ENCODE results near the gene ZKSCAN8.
A peak's percentile ranks its signal among the peaks of the same experiment; 100 is the strongest.
"Not testable (repeated sequence)": the region's sequence is repeated elsewhere in the genome, so short reads cannot be mapped to it uniquely, and the experiment has no call there.

Gene ZKSCAN8

DNA sequence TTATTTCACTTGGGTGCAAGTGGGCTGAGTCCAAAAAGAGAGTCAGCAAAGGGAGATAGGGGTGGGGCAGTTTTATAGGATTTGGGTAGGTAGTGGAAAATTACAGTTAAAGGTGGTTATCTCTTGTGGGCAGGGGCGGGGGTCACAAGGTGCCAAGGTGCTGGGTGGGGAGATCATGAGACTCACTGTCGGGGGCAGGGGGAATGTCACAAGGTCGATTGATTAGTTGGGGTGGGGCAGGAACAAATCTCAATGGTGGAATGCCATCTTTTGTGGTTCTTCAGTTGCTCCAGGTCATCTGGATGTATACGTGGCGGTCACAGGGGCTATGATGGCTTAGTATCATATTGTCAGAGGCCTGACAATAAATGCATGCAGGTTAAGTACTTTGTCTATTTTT, 19.4 kb upstream of the ZKSCAN8 start:
- not testable (repeated sequence) for H2BK5ac ChIP-seq (ENCODE audit: low read length); H3K9ac ChIP-seq (ENCODE audit: low read length); H4K5ac ChIP-seq (ENCODE audit: low read length); H3K4me2 ChIP-seq (ENCODE audit: low read length); DNase-seq; H3K4ac ChIP-seq (ENCODE audit: low read depth, low read length); H4K8ac ChIP-seq (ENCODE audit: low read depth, low read length); H3K27me3 ChIP-seq (ENCODE audit: insufficient read depth, low read length, poor library complexity); H3K4me1 ChIP-seq (ENCODE audit: control insufficient read depth, low read depth, low read length); H3K27ac ChIP-seq (ENCODE audit: low read depth, low read length); H3K56ac ChIP-seq (ENCODE audit: low read length); H2BK15ac ChIP-seq (replicated peaks; ENCODE audit: low read depth); H3K23ac ChIP-seq (ENCODE audit: low read length); H3K79me1 ChIP-seq (ENCODE audit: low read length); H3K36me3 ChIP-seq (ENCODE audit: control insufficient read depth, insufficient read depth, low read length); H3K4me3 ChIP-seq (ENCODE audit: low read length); H3K18ac ChIP-seq (ENCODE audit: low read length); H3K79me2 ChIP-seq (ENCODE audit: control insufficient read depth, insufficient read depth, low read length); H2AK5ac ChIP-seq (ENCODE audit: low read length); H2BK120ac ChIP-seq (ENCODE audit: low read depth, low read length)
- WGBS (ENCODE audit: extremely low coverage, insufficient coverage, low lambda C conversion rate): no CpG with 5 or more reads among the region's 5 CpGs

- no peaks in the 10 kb centered on the region for H3K79me2 ChIP-seq (ENCODE audit: control insufficient read depth, insufficient read depth, low read length)
- no CpG with 5 or more reads among the region's 28 CpGs for WGBS (ENCODE audit: extremely low coverage, insufficient coverage, low lambda C conversion rate)
- H3K4me3 ChIP-seq (ENCODE audit: low read length): peak within 1 kb of the TSS; percentile 85
- no peak within 1 kb of the TSS for H3K27ac ChIP-seq (ENCODE audit: low read depth, low read length)
- H3K9ac ChIP-seq (ENCODE audit: low read length): peak within 1 kb of the TSS; percentile 78
- no peak within 1 kb of the TSS for H3K18ac ChIP-seq (ENCODE audit: low read length)
- no peak within 1 kb of the TSS for H3K4ac ChIP-seq (ENCODE audit: low read depth, low read length)
- no peak within 1 kb of the TSS for H2BK15ac ChIP-seq (replicated peaks; ENCODE audit: low read depth)
- H3K4me1 ChIP-seq (ENCODE audit: control insufficient read depth, low read depth, low read length): no peaks in the 10 kb centered on the region
- no peak within 1 kb of the TSS for H4K5ac ChIP-seq (ENCODE audit: low read length)
- DNase-seq: peak; percentile 92
- H2BK5ac ChIP-seq (ENCODE audit: low read length): no peak within 1 kb of the TSS
- H2BK120ac ChIP-seq (ENCODE audit: low read depth, low read length): no peak within 1 kb of the TSS
- H3K56ac ChIP-seq (ENCODE audit: low read length): peak within 1 kb of the TSS; percentile 90
- no peak within 1 kb of the TSS for H4K8ac ChIP-seq (ENCODE audit: low read depth, low read length)
- H3K79me1 ChIP-seq (ENCODE audit: low read length): no peaks in the 10 kb centered on the region
- no peaks in the 10 kb centered on the region for H3K27me3 ChIP-seq (ENCODE audit: insufficient read depth, low read length, poor library complexity)
- H3K4me2 ChIP-seq (ENCODE audit: low read length): peak within 1 kb of the TSS; percentile 75
- no peak within 1 kb of the TSS for H3K23ac ChIP-seq (ENCODE audit: low read length)
- no peak within 1 kb of the TSS for H2AK5ac ChIP-seq (ENCODE audit: low read length)
- peaks cover 1% of the 10 kb centered on the region for H3K36me3 ChIP-seq (ENCODE audit: control insufficient read depth, insufficient read depth, low read length)
Observed at GRCh38 chr6:28124350-28124970, 17.2 kb upstream of the ZKSCAN8 start, which contains the start of gene ZSCAN16. Gene ZSCAN16, plus strand, starts transcription at chr6:28124609. Its CDS starts 835 bp downstream, at chr6:28125444.

DNA sequence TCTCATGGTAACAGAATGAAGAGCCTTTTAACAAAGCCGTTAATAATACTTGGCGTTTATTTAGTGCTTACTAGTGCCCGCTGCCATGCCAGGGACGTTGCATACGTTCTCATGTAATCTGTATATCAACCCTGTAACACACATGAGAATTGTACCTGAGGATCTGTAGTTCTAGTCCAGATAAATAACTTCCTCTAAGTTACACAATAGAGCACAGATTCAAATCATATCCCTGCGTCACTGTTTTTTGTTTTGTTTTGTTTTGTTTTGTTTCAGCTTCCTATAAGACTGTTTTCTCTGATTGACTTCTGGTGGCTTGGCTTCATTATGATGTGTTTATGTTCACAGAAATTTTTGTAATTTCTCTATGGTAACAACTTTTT, 16.7 kb upstream of the ZKSCAN8 start:
- H3K27me3 ChIP-seq (ENCODE audit: insufficient read depth, low read length, poor library complexity): no peaks in the 10 kb centered on the region
- no peak overlapping the region for H2AK5ac ChIP-seq (ENCODE audit: low read length)
- peak overlapping the region; percentile 78 for H3K9ac ChIP-seq (ENCODE audit: low read length)
- peak overlapping the region; percentile 90 for H3K56ac ChIP-seq (ENCODE audit: low read length)
- H2BK120ac ChIP-seq (ENCODE audit: low read depth, low read length): no peak overlapping the region
- no peak overlapping the region for H4K5ac ChIP-seq (ENCODE audit: low read length)
- no peak overlapping the region for H3K27ac ChIP-seq (ENCODE audit: low read depth, low read length)
- peak overlapping the region; percentile 75 for H3K4me2 ChIP-seq (ENCODE audit: low read length)
- H4K8ac ChIP-seq (ENCODE audit: low read depth, low read length): no peak overlapping the region
- peaks cover 1% of the 10 kb centered on the region for H3K36me3 ChIP-seq (ENCODE audit: control insufficient read depth, insufficient read depth, low read length)
- DNase-seq: no peak
- H3K4me3 ChIP-seq (ENCODE audit: low read length): peak overlapping the region; percentile 85
- H2BK15ac ChIP-seq (replicated peaks; ENCODE audit: low read depth): no peak overlapping the region
- no peak overlapping the region for H2BK5ac ChIP-seq (ENCODE audit: low read length)
- no peak overlapping the region for H3K18ac ChIP-seq (ENCODE audit: low read length)
- no peak overlapping the region for H3K23ac ChIP-seq (ENCODE audit: low read length)
- H3K4ac ChIP-seq (ENCODE audit: low read depth, low read length): no peak overlapping the region
- no peaks in the 10 kb centered on the region for H3K4me1 ChIP-seq (ENCODE audit: control insufficient read depth, low read depth, low read length)
- no CpG with 5 or more reads among the region's 6 CpGs for WGBS (ENCODE audit: extremely low coverage, insufficient coverage, low lambda C conversion rate)
- H3K79me2 ChIP-seq (ENCODE audit: control insufficient read depth, insufficient read depth, low read length): no peaks in the 10 kb centered on the region
- H3K79me1 ChIP-seq (ENCODE audit: low read length): no peaks in the 10 kb centered on the region

DNA sequence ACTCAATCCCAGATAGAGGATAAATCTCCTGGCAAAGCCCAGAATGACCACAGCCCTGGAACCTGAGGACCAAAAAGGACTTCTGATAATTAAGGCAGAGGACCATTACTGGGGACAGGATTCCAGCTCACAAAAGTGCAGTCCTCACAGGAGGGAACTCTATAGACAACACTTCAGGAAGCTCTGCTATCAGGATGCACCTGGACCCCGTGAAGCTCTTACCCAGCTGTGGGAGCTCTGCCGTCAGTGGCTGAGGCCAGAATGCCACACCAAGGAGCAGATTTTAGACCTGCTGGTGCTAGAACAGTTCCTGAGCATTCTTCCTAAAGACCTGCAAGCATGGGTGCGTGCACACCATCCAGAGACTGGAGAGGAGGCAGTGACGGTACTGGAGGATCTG, 16.3 kb upstream of the ZKSCAN8 start:
- H3K18ac ChIP-seq (ENCODE audit: low read length): no peak overlapping the region
- H3K4ac ChIP-seq (ENCODE audit: low read depth, low read length): no peak overlapping the region
- DNase-seq: no peak
- no peak overlapping the region for H3K27ac ChIP-seq (ENCODE audit: low read depth, low read length)
- H2BK15ac ChIP-seq (replicated peaks; ENCODE audit: low read depth): no peak overlapping the region
- H3K27me3 ChIP-seq (ENCODE audit: insufficient read depth, low read length, poor library complexity): no peaks in the 10 kb centered on the region
- H3K4me3 ChIP-seq (ENCODE audit: low read length): no peak overlapping the region
- no peak overlapping the region for H2BK120ac ChIP-seq (ENCODE audit: low read depth, low read length)
- peaks cover under 1% of the 10 kb centered on the region for H3K36me3 ChIP-seq (ENCODE audit: control insufficient read depth, insufficient read depth, low read length)
- H3K79me1 ChIP-seq (ENCODE audit: low read length): peaks cover under 1% of the 10 kb centered on the region
- no peak overlapping the region for H4K5ac ChIP-seq (ENCODE audit: low read length)
- no peak overlapping the region for H3K56ac ChIP-seq (ENCODE audit: low read length)
- H3K23ac ChIP-seq (ENCODE audit: low read length): no peak overlapping the region
- H3K79me2 ChIP-seq (ENCODE audit: control insufficient read depth, insufficient read depth, low read length): no peaks in the 10 kb centered on the region
- no peak overlapping the region for H2AK5ac ChIP-seq (ENCODE audit: low read length)
- no peaks in the 10 kb centered on the region for H3K4me1 ChIP-seq (ENCODE audit: control insufficient read depth, low read depth, low read length)
- H3K4me2 ChIP-seq (ENCODE audit: low read length): no peak overlapping the region
- H3K9ac ChIP-seq (ENCODE audit: low read length): no peak overlapping the region
- WGBS (ENCODE audit: extremely low coverage, insufficient coverage, low lambda C conversion rate): no CpG with 5 or more reads among the region's 4 CpGs
- H4K8ac ChIP-seq (ENCODE audit: low read depth, low read length): no peak overlapping the region
- no peak overlapping the region for H2BK5ac ChIP-seq (ENCODE audit: low read length)

- peak; percentile 68 for DNase-seq
- no peak overlapping the region for H4K8ac ChIP-seq (ENCODE audit: low read depth, low read length)
- no peak overlapping the region for H2AK5ac ChIP-seq (ENCODE audit: low read length)
- H3K4me2 ChIP-seq (ENCODE audit: low read length): no peak overlapping the region
- no peaks in the 10 kb centered on the region for H3K36me3 ChIP-seq (ENCODE audit: control insufficient read depth, insufficient read depth, low read length)
- no peak overlapping the region for H3K4ac ChIP-seq (ENCODE audit: low read depth, low read length)
- H3K79me1 ChIP-seq (ENCODE audit: low read length): peaks cover 4% of the 10 kb centered on the region
- H3K18ac ChIP-seq (ENCODE audit: low read length): no peak overlapping the region
- H4K5ac ChIP-seq (ENCODE audit: low read length): no peak overlapping the region
- no peaks in the 10 kb centered on the region for H3K27me3 ChIP-seq (ENCODE audit: insufficient read depth, low read length, poor library complexity)
- H3K9ac ChIP-seq (ENCODE audit: low read length): no peak overlapping the region
- no peak overlapping the region for H3K23ac ChIP-seq (ENCODE audit: low read length)
- H3K27ac ChIP-seq (ENCODE audit: low read depth, low read length): no peak overlapping the region
- no peak overlapping the region for H2BK5ac ChIP-seq (ENCODE audit: low read length)
- H3K4me1 ChIP-seq (ENCODE audit: control insufficient read depth, low read depth, low read length): no peaks in the 10 kb centered on the region
- no peak overlapping the region for H3K4me3 ChIP-seq (ENCODE audit: low read length)
- H3K79me2 ChIP-seq (ENCODE audit: control insufficient read depth, insufficient read depth, low read length): no peaks in the 10 kb centered on the region
- no peak overlapping the region for H2BK120ac ChIP-seq (ENCODE audit: low read depth, low read length)
- no peak overlapping the region for H3K56ac ChIP-seq (ENCODE audit: low read length)
- no CpG with 5 or more reads among the region's 3 CpGs for WGBS (ENCODE audit: extremely low coverage, insufficient coverage, low lambda C conversion rate)
- H2BK15ac ChIP-seq (replicated peaks; ENCODE audit: low read depth): no peak overlapping the region
Observed at GRCh38 chr6:28134015-28134414, 7.7 kb upstream of the ZKSCAN8 start.

- Histone ChIP-seq H3K23ac (ENCODE audit: low read length) (no peak overlapping the region), H3K56ac (ENCODE audit: low read length) (no peak overlapping the region), H2AK5ac (ENCODE audit: low read length) (no peak overlapping the region), H2BK120ac (ENCODE audit: low read depth, low read length) (no peak overlapping the region), H3K4ac (ENCODE audit: low read depth, low read length) (no peak overlapping the region), H3K4me1 (ENCODE audit: control insufficient read depth, low read depth, low read length) (no peaks in the 10 kb centered on the region), H3K9ac (ENCODE audit: low read length) (no peak overlapping the region), H3K79me2 (ENCODE audit: control insufficient read depth, insufficient read depth, low read length) (no peaks in the 10 kb centered on the region), H3K4me3 (ENCODE audit: low read length) (no peak overlapping the region), H2BK15ac (replicated peaks; ENCODE audit: low read depth) (no peak overlapping the region), H2BK5ac (ENCODE audit: low read length) (no peak overlapping the region), H4K5ac (ENCODE audit: low read length) (no peak overlapping the region), H3K27ac (ENCODE audit: low read depth, low read length) (no peak overlapping the region), H3K36me3 (ENCODE audit: control insufficient read depth, insufficient read depth, low read length) (no peaks in the 10 kb centered on the region), H3K27me3 (ENCODE audit: insufficient read depth, low read length, poor library complexity) (no peaks in the 10 kb centered on the region), H3K4me2 (ENCODE audit: low read length) (no peak overlapping the region), H4K8ac (ENCODE audit: low read depth, low read length) (no peak overlapping the region), H3K79me1 (ENCODE audit: low read length) (peaks cover 4% of the 10 kb centered on the region), H3K18ac (ENCODE audit: low read length) (no peak overlapping the region)
- WGBS (ENCODE audit: extremely low coverage, insufficient coverage, low lambda C conversion rate): no CpG with 5 or more reads among the region's 1 CpG
- no peak for DNase-seq
Observed at GRCh38 chr6:28134716-28135115, 7.0 kb upstream of the ZKSCAN8 start.

Measured in mesendoderm (in vitro differentiated cells).